ENCODE measurements around the gene JAZF1. TPM values are rescaled to one million over a fixed set of nuclear protein-coding genes. Genes with fewer than 3 reads are reported as not detected.
A peak's percentile ranks its signal among the peaks of the same experiment; 100 is the strongest.

Gene JAZF1
- total RNA-seq, 1 experiment from 2014 or later: 3.4 TPM

GRCh38 chr7:27916372-27916771, 264.2 kb downstream of the JAZF1 start (continued):
- TF ChIP-seq MAX (IDR thresholded peaks at IDR 0.05): no peak
- TF ChIP-seq SRF (IDR thresholded peaks at IDR 0.05; ENCODE audit: low read depth): no peak
- TF ChIP-seq CBX3 (IDR thresholded peaks at IDR 0.05; ENCODE audit: low read depth): peak; percentile 84
- no peak for TF ChIP-seq EZH2 (IDR thresholded peaks at IDR 0.05)
- no peak for TF ChIP-seq EGR1 (IDR thresholded peaks at IDR 0.05; ENCODE audit: low read depth)
- no peak for TF ChIP-seq EZH2phosphoT487 (IDR thresholded peaks at IDR 0.05; ENCODE audit: borderline replicate concordance)
- peak; percentile 72 for TF ChIP-seq JUND (IDR thresholded peaks at IDR 0.05)
- TF ChIP-seq ZNF274 (IDR thresholded peaks at IDR 0.05; ENCODE audit: low read depth, low read length): no peak
- TF ChIP-seq REST (IDR thresholded peaks at IDR 0.05; ENCODE audit: low read depth): no peak
- no peak for TF ChIP-seq ATF3 (IDR thresholded peaks at IDR 0.05)
- no peak for TF ChIP-seq RAD21 (IDR thresholded peaks at IDR 0.05; ENCODE audit: low read depth)
- TF ChIP-seq POLR2AphosphoS5 (IDR thresholded peaks at IDR 0.05; ENCODE audit: low read depth, low read length): no peak

GRCh38 chr7:27914409-27914808, 266.2 kb downstream of the JAZF1 start:
- CTCF ChIA-PET: interaction anchor here (2.1 kb wide), 1 partner anchor 179 kb away, joined by 5 read pairs; no protein-coding TSS in a partner anchor

More at GRCh38 chr7:27914409-27914808, 266.2 kb downstream of the JAZF1 start:
- Histone ChIP-seq H3K9ac (ENCODE audit: low read length) (no peak overlapping the region), H3K4me2 (ENCODE audit: low read length) (no peak overlapping the region), H3K36me3 (ENCODE audit: control insufficient read depth in 1 of 2, insufficient read depth in 2 of 2, low read length in 2 of 2) (no peaks in the 10 kb centered on the region), H3K27ac (ENCODE audit: low read depth, low read length) (no peak overlapping the region), H3K4me1 (ENCODE audit: control insufficient read depth in 1 of 2, insufficient read depth in 2 of 2, low read length in 2 of 2) (peaks cover 2 to 28% of the 10 kb centered on the region in 2 experiments; a peak in 2 of 4 replicates), H3K4me3 (replicated peaks in 1 of 2; ENCODE audit: low read depth in 1 of 2, low read length in 2 of 2) (no peak overlapping the region), H3K27me3 (ENCODE audit: insufficient read depth, low read length) (no peaks in the 10 kb centered on the region), H2AFZ (ENCODE audit: low read depth, low read length, poor library complexity, severe bottlenecking) (no peak overlapping the region), H3K9me3 (ENCODE audit: control insufficient read depth in 1 of 2, insufficient read depth in 1 of 2, low read depth in 1 of 2, low read length in 2 of 2) (no peaks in the 10 kb centered on the region), H3K9me2 (ENCODE audit: insufficient read depth) (no peaks in the 10 kb centered on the region), H4K20me1 (ENCODE audit: insufficient read depth) (no peaks in the 10 kb centered on the region), H3K79me2 (ENCODE audit: insufficient read depth, low read length) (no peaks in the 10 kb centered on the region)
- BruUV-seq (replicated peaks): no TSS peak
- TF ChIP-seq REST (IDR thresholded peaks at IDR 0.05; ENCODE audit: low read depth) (no peak), ELF1 (IDR thresholded peaks at IDR 0.05; ENCODE audit: borderline replicate concordance, low read depth) (no peak)
- intact Hi-C loops (cut with micrococcal nuclease): loop anchor here (10.0 kb wide), 1 partner anchor 340 kb away; no protein-coding TSS in a partner anchor
- ChIA-PET RAD21 (ENCODE audit: low non-redundant PET in 1 of 2, low total read pairs in 2 of 2, uncharacterized antibody in 2 of 2, unreplicated experiment in 2 of 2) (no interaction called here), POLR2A (no interaction called here)
- DNase-seq (ENCODE audit: low read depth, low spot score): no peak
- no peak for ATAC-seq
